Loucy (cell line): Measurements from ENCODE around the gene RNU11.
"Not testable (repeated sequence)": the region's sequence is repeated elsewhere in the genome, so short reads cannot be mapped to it uniquely, and the experiment has no call there.

ENCODE experiments used
- H2AFZ ChIP-seq: fragments of 200-600 bp; sonication (generic); 2 replicates; pipeline ENCODE4 v1.6.0; 2016; ENCODE audit warnings: antibody characterized with exemption, mild to moderate bottlenecking, low read length, moderate library complexity
- H3F3A ChIP-seq: fragments of 200-600 bp; 2 replicates; pipeline ENCODE4 v1.6.0; 2016; ENCODE audit warnings: antibody characterized with exemption, low read depth, mild to moderate bottlenecking
- H3K27me3 ChIP-seq: fragments of 200-600 bp; sonication (generic); 2 replicates; pipeline ENCODE4 v1.6.1; 2014; ENCODE audit warnings: low read length, mild to moderate bottlenecking; ENCODE audit not compliant: insufficient read depth, poor library complexity, severe bottlenecking
- H3K36me3 ChIP-seq: fragments of 200-600 bp; sonication (generic); 2 replicates; pipeline ENCODE4 v1.6.1; 2016; ENCODE audit warnings: low read length; ENCODE audit not compliant: insufficient read depth
- H3K4me1 ChIP-seq: fragments of 200-600 bp; sonication (generic); 2 replicates; pipeline ENCODE4 v1.5.1; 2014; ENCODE audit warnings: low read length, mild to moderate bottlenecking; ENCODE audit not compliant: insufficient read depth, poor library complexity, severe bottlenecking
- H3K4me2 ChIP-seq: fragments of 200-600 bp; sonication (generic); 2 replicates; pipeline ENCODE4 v1.6.0; 2014; ENCODE audit warnings: antibody characterized with exemption, low read length, low read depth, mild to moderate bottlenecking; ENCODE audit not compliant: poor library complexity, severe bottlenecking
- H3K4me3 ChIP-seq: fragments of 200-600 bp; sonication (generic); 2 replicates; pipeline ENCODE4 v1.5.1; 2014; ENCODE audit warnings: low read length, mild to moderate bottlenecking, mixed read lengths; ENCODE audit not compliant: poor library complexity, severe bottlenecking
- H3K79me2 ChIP-seq: fragments of 200-600 bp; sonication (generic); 2 replicates; pipeline ENCODE4 v1.6.1; 2014; ENCODE audit warnings: low read length; ENCODE audit not compliant: insufficient read depth
- H3K9ac ChIP-seq: fragments of 200-600 bp; sonication (generic); 2 replicates; pipeline ENCODE4 v1.6.0; 2014; ENCODE audit warnings: mild to moderate bottlenecking, low read depth, low read length, moderate library complexity; ENCODE audit not compliant: poor library complexity, severe bottlenecking
- H3K9me2 ChIP-seq: fragments of 200-600 bp; sonication (generic); replicated peaks from 2 replicates; pipeline ENCODE4 v1.6.1; 2016; ENCODE audit warnings: low read depth, low read length, mixed read lengths
- H3K9me3 ChIP-seq: fragments of 200-600 bp; sonication (generic); 2 replicates; pipeline ENCODE4 v1.6.1; 2014; ENCODE audit warnings: mild to moderate bottlenecking, antibody characterized with exemption, low read length, low read depth; ENCODE audit not compliant: insufficient read depth
- H4K20me1 ChIP-seq: fragments of 200-600 bp; sonication (generic); 2 replicates; pipeline ENCODE4 v1.6.0; 2014; ENCODE audit warnings: antibody characterized with exemption, low read length, mild to moderate bottlenecking; ENCODE audit not compliant: insufficient read depth, poor library complexity, severe bottlenecking
- CTCF ChIP-seq: fragments of 200-600 bp; sonication (generic); conservative IDR thresholded peaks from 2 replicates; pipeline ENCODE4 v1.5.1; 2014; ENCODE audit warnings: mild to moderate bottlenecking, antibody characterized with exemption, low read length
- EZH2phosphoT487 ChIP-seq: fragments of 200-600 bp; IDR thresholded peaks from 2 replicates; pipeline ENCODE4 v1.6.1; 2018; ENCODE audit warnings: antibody characterized with exemption, mild to moderate bottlenecking, moderate library complexity, borderline replicate concordance

Gene RNU11

GRCh38 chr1:28671254-28671780 is 22.9 kb downstream of the RNU11 start:
- Histone ChIP-seq H3K79me2 (peaks cover 29% of the 10 kb centered on the region), H3K9me2 (no peaks in the 10 kb centered on the region), H3K4me1 (no peaks in the 10 kb centered on the region), H3K4me3 (no peak overlapping the region), H3K9me3 (no peaks in the 10 kb centered on the region), H3K36me3 (no peaks in the 10 kb centered on the region), H3K4me2 (no peak overlapping the region), H3K27me3 (peaks cover 5% of the 10 kb centered on the region), H2AFZ (no peak overlapping the region), H3K9ac (no peak overlapping the region), H4K20me1 (peaks cover 8% of the 10 kb centered on the region), H3F3A (peaks cover 5% of the 10 kb centered on the region; the same call in 1 of the 2 replicates)
- TF ChIP-seq CTCF = no peak
- TF ChIP-seq EZH2phosphoT487 = no peak

- H3K9me2 ChIP-seq, H3K36me3 ChIP-seq, H3K4me2 ChIP-seq, H2AFZ ChIP-seq, H3K9me3 ChIP-seq, H4K20me1 ChIP-seq, H3K27me3 ChIP-seq, H3K4me3 ChIP-seq, H3K9ac ChIP-seq, H3F3A ChIP-seq, H3K4me1 ChIP-seq: not testable (repeated sequence)
- H3K79me2 ChIP-seq = peaks cover 29% of the 10 kb centered on the region
These were observed 24.6 kb downstream of the RNU11 start for GRCh38 chr1:28672971-28673370.

GRCh38 chr1:28675924-28676257 is 27.5 kb downstream of the RNU11 start:
- H2AFZ ChIP-seq = no peak overlapping the region
- no peaks in the 10 kb centered on the region for H3K9me2 ChIP-seq
- no peaks in the 10 kb centered on the region for H3F3A ChIP-seq
- H3K9me3 ChIP-seq = no peaks in the 10 kb centered on the region
- no peak overlapping the region for H3K4me2 ChIP-seq
- H3K79me2 ChIP-seq = peaks cover 22% of the 10 kb centered on the region
- no peak overlapping the region for H3K9ac ChIP-seq
- H3K27me3 ChIP-seq = no peaks in the 10 kb centered on the region
- no peaks in the 10 kb centered on the region for H3K36me3 ChIP-seq
- TF ChIP-seq EZH2phosphoT487 (no peak), CTCF (no peak)
- H4K20me1 ChIP-seq = peaks cover 5% of the 10 kb centered on the region
- no peak overlapping the region for H3K4me3 ChIP-seq
- no peaks in the 10 kb centered on the region for H3K4me1 ChIP-seq

GRCh38 chr1:28680151-28680550 is 31.8 kb downstream of the RNU11 start:
- TF ChIP-seq CTCF (no peak), EZH2phosphoT487 (no peak)
- no peaks in the 10 kb centered on the region for H3K27me3 ChIP-seq
- H2AFZ ChIP-seq = no peak overlapping the region
- peaks cover 10% of the 10 kb centered on the region; the same call in 1 of the 2 replicates for H3K79me2 ChIP-seq
- no peak overlapping the region for H3K4me3 ChIP-seq
- H3F3A ChIP-seq = no peaks in the 10 kb centered on the region
- H3K9me3 ChIP-seq = no peaks in the 10 kb centered on the region
- no peak overlapping the region for H3K4me2 ChIP-seq
- H3K4me1 ChIP-seq = no peaks in the 10 kb centered on the region
- peaks cover 7% of the 10 kb centered on the region; the same call in 1 of the 2 replicates for H3K36me3 ChIP-seq
- no peaks in the 10 kb centered on the region for H4K20me1 ChIP-seq
- no peaks in the 10 kb centered on the region for H3K9me2 ChIP-seq
- H3K9ac ChIP-seq = no peak overlapping the region
